Superior temporal gyrus (tissue), 1 donor: Measurements from ENCODE around the gene HTR3E.
"Not testable (repeated sequence)": the region's sequence is repeated elsewhere in the genome, so short reads cannot be mapped to it uniquely, and the experiment has no call there.

Experiments used
- DNase-seq: peaks from one replicate; pipeline ENCODE4 v3.0.0-alpha.2; 2016; ENCODE audit errors: extremely low spot score

HTR3E gene

GRCh38 chr3:184096811-184097383 is at the start of gene HTR3E:
Gene HTR3E, plus strand, starts transcription at chr3:184097064. Its CDS starts 466 bp downstream, at chr3:184097530.
- no peak for DNase-seq

GRCh38 chr3:184050217-184050847 is 46.5 kb upstream of the HTR3E start:
- DNase-seq: no peak

DNA sequence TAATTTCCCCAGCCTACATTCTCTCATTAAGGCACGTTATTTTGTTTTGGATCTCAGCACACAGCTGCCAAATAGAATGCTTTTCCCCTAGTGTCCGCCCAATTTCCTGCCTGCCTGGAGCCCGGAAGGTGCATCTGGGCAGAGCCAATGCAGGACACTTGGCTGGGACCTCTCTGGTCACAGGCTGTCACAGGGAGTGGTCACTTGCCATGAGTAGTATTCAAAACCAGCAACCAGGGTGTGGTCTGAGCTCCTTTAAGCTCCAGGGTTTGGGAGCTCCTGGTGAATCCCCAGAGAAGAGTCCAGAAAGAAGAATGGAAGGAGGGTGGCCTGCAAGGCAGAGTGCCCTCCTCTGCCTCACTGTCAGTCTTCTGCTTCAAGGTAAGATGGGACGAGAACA is 44.1 kb upstream of the HTR3E start, which contains the start of gene HTR3C:
Gene HTR3C, plus strand, starts transcription at position 281 of the 400 bp plus-strand sequence. Its CDS starts 34 bp downstream, at position 315.
- no peak for DNase-seq

DNA sequence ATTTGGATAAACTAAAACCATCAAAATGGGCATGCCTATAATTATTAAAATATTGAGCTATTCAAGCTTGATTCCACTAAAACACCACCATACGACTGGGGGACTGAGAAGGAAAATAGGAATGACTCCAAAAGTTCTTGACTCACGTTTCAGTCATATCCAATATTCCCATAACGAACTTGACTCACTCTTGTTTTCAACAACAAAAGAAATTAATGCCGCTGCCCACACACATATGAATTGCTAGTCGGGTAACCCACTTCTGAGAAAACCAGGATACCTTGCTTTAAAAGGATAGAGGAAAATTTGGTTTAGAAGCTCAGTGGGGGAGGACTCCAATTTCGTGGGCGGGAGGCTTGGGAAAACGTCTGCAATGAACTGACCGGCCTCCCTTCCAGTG is 38.8 kb upstream of the HTR3E start:
- no peak for DNase-seq

GRCh38 chr3:184059424-184059823 is 37.4 kb upstream of the HTR3E start:
- DNase-seq: no peak

- no peak for DNase-seq
These were observed 34.2 kb upstream of the HTR3E start for GRCh38 chr3:184062637-184063036.

- DNase-seq: no peak
These were observed 30.7 kb upstream of the HTR3E start for GRCh38 chr3:184066211-184066610.

DNA sequence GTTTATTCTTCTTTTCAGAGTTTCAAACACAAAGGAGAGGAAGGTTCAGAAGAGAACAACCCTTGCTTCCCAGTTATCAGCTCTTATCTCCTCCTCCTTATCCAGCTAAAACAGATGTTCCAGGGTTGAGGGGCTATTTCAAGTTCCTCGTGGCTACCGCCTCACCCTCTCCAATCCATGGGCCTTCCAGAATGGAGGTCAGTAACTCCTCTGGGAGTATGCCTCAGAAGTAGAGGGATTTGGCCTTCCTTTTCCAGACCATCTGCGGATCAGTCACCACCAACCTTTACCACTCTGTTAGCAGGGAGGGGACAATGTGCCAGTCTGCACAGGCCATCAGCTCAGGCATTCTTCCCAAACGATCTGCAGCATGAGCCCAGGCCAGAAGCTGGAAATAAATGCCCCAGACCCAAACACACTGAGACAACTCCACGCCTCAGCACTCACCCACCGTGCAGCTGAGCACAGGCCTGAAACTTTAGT is 29.2 kb upstream of the HTR3E start:
- DNase-seq: no peak

GRCh38 chr3:184068344-184068743 is 28.5 kb upstream of the HTR3E start:
- no peak for DNase-seq

DNA sequence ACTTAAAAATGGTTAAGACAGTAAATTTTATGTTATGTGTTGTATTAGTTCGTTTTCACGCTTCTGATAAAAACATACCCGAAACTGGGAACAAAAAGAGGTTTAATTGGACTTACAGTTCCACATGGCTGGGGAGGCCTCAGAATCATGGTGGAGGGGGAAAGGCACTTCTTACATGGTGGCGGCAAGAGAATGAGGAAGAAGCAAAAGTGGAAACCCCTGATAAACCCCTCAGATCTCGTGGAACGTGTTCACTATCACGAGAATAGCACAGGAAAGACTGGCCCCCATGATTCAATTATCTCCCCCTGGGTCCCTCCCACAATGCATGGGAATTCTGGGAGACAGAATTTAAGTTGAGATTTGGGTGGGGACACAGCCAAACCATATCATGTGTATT is 25.7 kb upstream of the HTR3E start:
- not testable (repeated sequence) for DNase-seq

GRCh38 chr3:184073621-184074020 is 23.2 kb upstream of the HTR3E start:
- DNase-seq: no peak

- DNase-seq: no peak
These were observed 21.0 kb upstream of the HTR3E start for GRCh38 chr3:184075901-184076300.

GRCh38 chr3:184077881-184078280 is 19.0 kb upstream of the HTR3E start:
- no peak for DNase-seq

DNA sequence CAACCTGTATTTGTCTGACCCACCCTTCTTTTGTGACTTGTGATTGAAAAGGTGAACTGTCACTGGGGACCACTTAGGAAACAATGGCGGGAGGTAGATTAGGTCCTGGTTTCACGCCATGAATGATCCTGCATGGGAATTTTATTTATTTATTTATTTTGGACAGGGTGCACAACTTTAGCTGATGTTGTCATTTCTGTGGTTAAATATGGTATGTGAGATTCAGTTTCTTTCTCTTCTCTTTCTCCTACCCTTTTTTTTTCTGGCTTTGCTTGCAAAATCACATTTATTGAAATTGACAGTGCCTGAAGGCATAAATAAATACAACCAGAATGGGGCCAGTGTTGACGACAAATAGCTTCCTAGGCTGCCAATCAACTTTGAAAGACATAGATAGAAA is 18.0 kb upstream of the HTR3E start:
- no peak for DNase-seq

DNA sequence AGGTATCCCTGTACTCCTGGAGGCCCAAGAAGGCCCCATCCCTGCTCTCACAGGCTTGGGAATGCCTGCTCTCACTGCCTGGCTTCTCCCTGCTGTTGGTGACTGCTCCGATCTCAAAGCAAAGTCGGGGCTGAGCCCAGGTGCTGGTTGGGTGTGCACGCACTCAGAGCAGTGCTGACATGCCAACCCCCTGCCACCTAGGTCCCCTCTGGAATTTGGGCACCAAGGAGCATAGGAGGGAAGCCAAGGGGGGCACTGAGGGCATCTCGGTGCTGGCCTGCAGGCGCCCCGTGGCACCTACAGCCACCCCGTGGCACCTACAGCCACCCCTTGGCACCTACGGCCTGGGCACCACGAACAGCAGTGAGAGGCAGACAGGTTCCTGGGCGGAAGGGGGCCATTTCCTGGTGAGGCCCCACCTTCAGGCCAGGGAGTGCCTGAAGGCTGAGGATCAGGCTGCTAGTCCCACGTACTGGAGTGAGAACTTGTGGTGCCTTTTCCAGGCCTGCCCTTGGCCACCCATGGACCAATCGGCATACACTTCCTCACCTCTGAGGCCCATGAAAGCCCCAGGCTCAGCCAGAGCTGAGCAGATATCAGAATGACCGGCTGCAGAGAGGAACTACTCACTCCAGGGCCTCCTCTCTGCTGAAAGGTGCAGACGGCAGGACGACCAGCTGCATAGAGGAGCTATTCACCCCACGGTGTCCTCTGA is 15.6 kb upstream of the HTR3E start:
- no peak for DNase-seq

DNA sequence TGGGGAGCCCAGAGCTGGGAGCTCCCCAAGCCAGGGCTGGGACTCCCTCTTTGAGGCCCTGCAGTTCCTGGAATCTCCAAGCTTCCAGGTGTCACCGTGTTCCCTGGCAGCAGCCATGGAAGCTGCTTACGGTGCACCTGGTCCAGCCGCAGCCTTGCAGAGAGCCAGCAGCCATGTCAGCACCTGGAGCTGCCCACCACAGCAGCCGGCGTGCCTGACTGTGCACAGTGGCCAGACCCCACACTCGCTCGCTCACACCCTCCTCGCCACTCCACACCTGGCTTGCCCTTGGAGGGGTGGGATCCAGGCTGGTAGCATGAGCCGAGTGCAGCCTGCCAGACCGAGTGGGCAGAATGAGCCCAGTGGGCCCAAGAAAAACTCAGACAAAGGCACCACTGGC is 14.8 kb upstream of the HTR3E start:
- DNase-seq: no peak

DNA sequence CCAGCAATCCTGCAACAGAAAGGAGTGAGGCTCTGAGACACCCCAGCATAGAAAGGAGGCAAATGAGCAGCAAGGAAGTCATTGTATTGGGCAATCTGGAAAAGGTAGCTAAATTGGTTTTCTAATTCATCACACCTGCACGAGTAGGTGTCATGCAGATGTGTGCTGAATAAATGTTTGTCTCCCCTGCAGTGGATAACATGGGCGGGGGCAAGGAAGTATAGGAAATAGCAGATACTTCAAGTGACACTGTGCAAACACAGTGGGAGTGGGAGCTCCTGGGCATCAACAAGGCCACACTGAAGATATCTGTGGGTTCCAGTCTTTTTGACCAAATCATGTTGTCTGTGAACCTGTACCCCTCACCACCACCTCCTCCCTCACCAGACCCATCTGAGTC is 14.4 kb upstream of the HTR3E start:
- DNase-seq: no peak

DNA sequence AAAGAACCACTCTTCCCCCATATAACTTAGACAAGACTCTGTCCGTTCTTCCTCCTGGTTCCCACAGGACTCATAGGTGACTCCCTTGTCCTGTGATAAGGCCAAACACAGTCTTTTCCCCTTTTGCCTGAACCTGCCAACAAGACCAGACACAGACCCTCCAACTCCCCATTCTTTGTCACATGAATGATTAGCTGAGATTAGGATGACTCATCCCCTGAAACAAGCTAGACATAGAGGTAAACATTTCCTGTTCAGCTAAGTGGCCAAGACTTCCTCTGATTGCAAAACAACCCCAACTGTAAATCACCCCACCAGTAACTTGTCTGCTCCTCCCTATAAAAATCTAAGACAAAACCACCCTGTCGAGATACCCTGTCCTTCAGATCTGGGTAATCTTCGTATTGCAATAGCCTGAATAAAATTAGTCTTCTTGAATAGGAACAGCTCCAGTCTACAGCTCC is 11.4 kb upstream of the HTR3E start:
- no peak for DNase-seq

DNA sequence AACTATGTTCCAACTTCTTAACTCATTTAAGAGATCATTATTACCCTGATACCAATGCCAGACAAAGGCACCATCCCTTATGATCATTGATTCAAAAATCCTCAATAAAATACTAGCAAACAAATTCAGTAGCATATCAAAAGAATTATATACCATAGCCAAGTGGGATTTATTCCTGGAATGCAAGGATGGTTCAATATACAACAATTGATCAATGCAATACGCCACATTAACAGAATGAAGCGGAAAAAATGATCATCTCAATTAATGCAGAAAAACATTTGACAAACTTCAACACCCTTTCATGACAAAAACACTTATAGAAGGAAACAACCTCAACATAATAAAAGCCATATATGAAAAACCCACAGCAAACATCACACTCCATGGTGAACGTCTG is 4.7 kb upstream of the HTR3E start:
- DNase-seq: no peak

DNA sequence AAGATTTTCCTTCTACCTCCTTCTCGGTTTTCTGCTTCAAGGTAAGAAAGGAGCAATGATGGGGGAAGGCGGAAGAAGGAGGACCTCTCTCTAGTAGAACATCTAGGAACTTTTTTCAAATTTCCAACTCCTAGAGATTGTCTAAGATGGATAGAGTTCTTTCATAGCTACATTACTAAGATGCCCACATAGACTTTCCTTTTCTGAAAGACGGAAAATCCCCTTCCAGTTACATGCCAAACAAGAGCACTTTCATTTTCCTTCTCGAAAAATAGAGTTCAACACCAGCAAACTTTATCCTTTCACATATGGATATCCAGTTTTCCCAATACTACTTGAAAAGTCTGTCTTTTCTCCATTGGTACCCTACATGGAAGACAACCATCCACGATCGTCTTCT is 692 bp downstream of the HTR3E start:
- no peak for DNase-seq

GRCh38 chr3:184099806-184100686 is 3.2 kb downstream of the HTR3E start:
- DNase-seq: no peak

DNA sequence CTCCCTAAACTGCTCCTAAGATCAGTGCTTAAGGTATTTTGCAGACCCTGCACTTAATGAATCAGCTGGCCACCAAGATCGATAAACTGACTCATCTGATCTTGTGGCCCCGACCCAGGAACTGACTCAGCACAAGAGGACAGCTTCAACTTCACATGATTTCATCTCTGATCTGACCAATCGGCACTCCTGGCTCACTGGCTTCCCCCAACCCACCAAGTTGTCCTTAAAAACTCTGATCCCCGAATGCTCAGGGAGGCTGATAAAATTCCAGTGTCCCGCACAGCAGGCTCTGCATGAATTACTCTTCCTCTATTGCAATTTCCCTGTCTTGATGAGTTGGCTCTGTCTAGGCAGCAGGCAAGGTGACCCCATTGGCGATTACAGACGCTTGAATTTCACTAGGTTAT is 13.5 kb downstream of the HTR3E start:
- DNase-seq: no peak
